Stimulated activated CD8-positive, alpha-beta memory T cell treated with anti-CD3 and anti-CD28 coated beads, Interleukin-15, amount 100 ng/mL, for 1 hour (primary cell): ENCODE results near the gene DDI1.

Experiments
- DNase-seq: peaks from one replicate; pipeline ENCODE4 v3.0.0-alpha.2; 2020; ENCODE audit warnings: low read depth

DDI1 gene

DNA sequence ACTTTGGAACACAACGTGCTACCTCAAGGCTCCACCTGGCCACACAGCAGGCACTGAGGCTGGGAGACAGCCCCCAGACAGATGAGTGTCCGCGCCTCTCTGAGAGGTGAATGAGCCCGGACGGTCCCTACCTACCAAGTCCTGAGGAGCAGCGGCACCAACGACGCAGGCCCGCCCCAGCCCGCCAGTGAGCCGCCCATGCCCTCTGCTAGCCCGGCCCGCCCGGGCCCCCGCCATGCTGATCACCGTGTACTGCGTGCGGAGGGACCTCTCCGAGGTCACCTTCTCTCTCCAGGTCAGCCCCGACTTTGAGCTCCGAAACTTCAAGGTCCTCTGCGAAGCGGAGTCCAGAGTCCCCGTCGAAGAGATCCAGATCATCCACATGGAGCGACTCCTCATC is at the start of gene DDI1:
TSS of gene DDI1 (plus strand) at position 53 of the 400 bp plus-strand sequence. CDS start at position 236, 183 bp downstream.
- DNase-seq: no peak

- no peak for DNase-seq
These were observed 48.5 kb upstream of the DDI1 start for GRCh38 chr11:103987629-103988594.

GRCh38 chr11:103988595-103988969 is 47.9 kb upstream of the DDI1 start:
- DNase-seq: no peak

DNA sequence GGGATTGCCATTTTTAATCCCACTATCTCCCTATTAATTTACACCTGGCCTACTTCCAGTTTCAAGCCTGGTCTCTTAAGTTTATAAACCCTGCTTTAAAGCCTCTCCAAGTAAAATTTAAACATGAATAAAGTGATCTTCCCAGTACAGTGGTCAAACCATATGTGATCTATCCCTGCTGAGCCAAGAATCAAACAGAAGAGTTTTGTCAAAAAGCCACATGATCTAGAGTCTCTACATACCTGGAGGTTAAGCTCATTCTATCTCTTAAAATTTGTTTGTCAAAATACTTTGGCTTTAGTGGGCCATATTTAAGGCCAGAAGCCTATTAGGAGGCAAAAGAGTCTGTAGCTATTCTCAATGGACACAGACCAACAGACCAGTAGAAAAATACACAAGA is 42.9 kb upstream of the DDI1 start:
- no peak for DNase-seq

GRCh38 chr11:103994094-103994493 is 42.3 kb upstream of the DDI1 start:
- DNase-seq: no peak

DNA sequence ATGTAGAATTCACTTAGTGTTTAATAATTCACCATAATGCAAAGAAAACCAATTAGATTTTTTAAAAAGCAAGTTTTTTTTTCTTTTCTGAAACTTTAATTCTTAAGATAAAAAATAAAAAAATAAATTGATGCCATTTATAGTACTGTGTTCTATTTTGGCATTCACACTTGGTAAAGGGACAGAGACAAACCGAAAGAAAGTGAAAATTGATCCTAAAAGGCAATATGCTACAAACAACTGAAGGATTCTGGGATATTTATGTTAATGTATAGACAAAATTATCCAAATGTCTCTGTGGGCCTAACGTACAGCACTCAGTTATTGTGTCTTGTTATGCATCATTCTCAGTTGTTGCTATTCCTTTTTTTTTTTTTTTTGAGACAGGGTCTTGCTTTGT is 41.9 kb upstream of the DDI1 start:
- no peak for DNase-seq

- no peak for DNase-seq
These were observed 40.5 kb upstream of the DDI1 start for GRCh38 chr11:103995896-103996295.

DNA sequence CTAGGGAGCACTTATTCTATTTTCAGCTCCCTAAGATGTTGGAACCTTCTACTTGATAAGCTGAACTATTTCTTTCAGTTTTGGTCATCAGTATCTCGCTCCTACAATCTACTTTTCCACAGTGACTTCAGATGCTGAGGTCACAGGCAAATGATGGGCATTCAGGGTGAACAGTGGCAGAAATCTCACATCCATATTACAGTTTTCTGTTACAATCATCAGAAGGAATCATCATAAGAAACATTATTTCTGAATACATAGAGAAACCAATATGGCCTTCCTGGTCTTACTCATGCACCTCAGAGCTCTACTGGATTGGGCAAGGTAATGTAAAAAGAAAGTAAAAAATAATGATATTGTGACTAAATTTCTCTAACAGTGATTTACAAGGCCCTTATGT is 39.4 kb upstream of the DDI1 start:
- no peak for DNase-seq

DNA sequence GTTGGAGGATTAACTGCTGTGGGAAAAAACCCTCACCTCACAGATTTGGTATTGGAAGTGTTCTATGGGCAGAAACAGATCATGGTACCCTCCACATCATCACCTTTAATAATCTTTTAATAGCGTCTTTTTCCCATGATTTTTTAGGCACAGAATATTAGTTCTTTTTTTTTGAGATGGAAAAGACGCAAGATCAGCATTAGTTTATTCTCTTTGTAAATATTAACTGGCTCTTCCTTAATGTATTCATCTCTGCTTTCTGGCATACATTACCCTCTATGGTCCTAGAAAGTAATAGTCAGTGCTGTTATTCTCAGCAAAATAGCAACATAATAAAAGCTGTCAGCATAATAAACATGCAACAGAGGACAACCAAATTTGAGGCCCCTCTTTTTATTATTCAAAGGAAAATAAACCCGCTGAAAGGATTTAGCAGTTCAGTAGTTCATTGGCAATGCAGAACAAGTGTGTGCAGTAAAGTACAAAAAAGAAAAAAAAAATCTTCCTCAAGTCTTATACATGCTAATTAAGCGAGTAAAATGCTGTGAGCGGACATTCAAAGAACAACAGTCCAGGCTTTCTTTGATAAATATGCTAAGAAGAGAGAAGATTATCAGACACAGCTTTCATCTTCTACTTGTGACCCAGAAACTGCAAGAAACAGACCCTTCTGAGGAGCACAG is 37.5 kb upstream of the DDI1 start:
- DNase-seq: no peak

GRCh38 chr11:104000798-104001197 is 35.6 kb upstream of the DDI1 start:
- DNase-seq: no peak

DNA sequence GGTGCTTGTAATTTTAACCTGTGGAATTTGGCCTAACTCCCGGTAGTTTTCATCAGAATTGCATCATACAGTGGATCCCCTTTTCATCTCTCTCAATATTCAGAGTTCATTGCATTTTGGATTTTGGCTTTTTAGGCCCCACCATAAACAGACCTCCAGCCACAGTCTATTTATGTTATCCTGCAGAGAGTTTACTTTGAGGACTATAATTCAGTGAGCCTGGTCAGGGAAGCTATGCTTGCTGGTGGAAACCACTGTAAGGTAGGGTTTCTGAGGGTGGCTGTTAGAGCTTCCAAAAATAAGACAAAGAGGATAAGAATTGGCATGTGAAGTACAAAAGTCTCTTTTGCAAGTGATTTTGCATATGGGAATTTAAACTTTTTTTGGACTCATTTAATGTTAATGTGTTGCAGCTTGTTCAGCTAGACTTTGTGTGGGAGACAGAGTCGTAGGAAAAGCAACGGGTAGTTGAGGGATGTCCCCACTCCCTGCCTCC is 34.8 kb upstream of the DDI1 start:
- no peak for DNase-seq

DNA sequence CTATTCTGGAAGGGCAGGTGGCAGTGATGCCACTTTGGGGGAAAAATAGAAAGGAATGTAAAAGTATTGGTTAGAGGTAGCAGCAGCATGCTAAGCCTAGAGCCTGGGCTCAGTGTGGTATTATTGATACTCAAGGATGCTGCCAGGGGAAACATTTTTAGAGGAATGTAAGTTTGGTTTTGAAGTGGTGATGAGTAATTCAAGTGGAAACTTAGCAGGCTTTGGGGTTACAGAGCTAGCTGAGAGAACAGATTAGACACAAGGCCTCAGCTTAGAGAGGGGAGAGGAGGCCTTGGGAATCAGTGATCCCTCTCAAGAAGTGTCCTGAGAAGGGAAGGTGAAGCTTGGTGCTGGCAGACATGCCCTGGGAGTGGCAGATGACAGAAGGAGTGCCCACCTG is 32.9 kb upstream of the DDI1 start:
- DNase-seq: no peak

DNA sequence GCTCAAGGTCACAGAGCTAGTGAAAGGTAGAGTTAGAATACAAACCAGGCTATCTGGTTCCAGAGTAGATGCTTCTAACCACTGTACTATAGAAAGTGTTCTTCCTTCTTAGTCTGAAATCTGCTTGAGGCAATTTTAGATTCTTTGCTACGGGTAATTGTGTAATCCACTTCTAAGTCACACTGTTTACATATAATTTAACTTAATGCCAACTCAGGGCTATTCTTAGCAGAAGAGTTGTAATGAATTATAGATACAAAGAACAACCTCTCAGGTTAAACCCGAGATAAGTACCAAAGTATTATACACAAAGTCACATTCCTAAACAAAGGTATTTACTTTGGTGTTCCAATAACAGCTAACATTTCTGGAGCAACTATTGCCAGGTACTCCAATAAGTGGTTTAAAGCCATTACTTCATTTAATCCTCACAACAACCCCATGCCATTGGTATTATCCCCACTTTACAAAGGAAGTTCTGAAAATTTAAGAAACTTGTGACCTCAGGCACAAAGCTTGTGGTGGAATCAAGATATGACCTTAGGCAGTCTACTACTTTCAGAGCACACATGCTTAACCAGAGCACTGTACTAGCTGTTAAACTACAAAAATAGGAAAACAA is 31.1 kb upstream of the DDI1 start:
- DNase-seq: no peak

- no peak for DNase-seq
These were observed 26.7 kb upstream of the DDI1 start for GRCh38 chr11:104009744-104010143.

GRCh38 chr11:104011044-104011443 is 25.4 kb upstream of the DDI1 start:
- no peak for DNase-seq

- no peak for DNase-seq
These were observed 20.6 kb upstream of the DDI1 start for GRCh38 chr11:104015649-104016415.

GRCh38 chr11:104024572-104024971 is 11.9 kb upstream of the DDI1 start:
- no peak for DNase-seq

- no peak for DNase-seq
These were observed 7.8 kb upstream of the DDI1 start for GRCh38 chr11:104028476-104029263.

GRCh38 chr11:104033134-104033533 is 3.3 kb upstream of the DDI1 start:
- DNase-seq: no peak

DNA sequence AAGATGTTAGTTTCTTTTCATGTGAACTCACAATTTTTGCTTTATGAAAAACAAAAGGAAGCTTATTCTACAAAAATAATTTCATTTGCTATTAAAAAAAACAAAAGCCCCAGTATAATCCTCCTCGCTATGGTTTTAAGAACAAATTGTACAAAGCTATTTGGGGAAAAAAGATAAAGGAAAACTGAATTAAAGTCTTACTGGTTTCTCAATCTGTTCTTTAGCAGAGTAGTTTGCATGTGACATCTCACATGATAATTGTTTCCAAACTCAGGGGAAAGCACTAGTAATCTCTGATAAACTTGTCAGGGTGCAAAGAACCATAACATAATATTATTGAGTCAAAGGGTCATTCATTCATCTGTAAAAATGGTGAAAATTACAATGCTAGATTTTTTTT is 2.9 kb upstream of the DDI1 start:
- no peak for DNase-seq

- DNase-seq: no peak
These were observed 555 bp downstream of the DDI1 start for GRCh38 chr11:104036995-104037394.
